ENCODE results near the gene FIG4. TPM values are rescaled to one million over a fixed set of nuclear protein-coding genes. Genes with fewer than 3 reads are reported as not detected.

The FIG4 gene
- total and polyA plus RNA-seq, 2 of the 13 experiments (the other 11 are each of a cell fraction or from before 2014, with no cell fraction given) = 5.5 to 7.9 TPM

DNA sequence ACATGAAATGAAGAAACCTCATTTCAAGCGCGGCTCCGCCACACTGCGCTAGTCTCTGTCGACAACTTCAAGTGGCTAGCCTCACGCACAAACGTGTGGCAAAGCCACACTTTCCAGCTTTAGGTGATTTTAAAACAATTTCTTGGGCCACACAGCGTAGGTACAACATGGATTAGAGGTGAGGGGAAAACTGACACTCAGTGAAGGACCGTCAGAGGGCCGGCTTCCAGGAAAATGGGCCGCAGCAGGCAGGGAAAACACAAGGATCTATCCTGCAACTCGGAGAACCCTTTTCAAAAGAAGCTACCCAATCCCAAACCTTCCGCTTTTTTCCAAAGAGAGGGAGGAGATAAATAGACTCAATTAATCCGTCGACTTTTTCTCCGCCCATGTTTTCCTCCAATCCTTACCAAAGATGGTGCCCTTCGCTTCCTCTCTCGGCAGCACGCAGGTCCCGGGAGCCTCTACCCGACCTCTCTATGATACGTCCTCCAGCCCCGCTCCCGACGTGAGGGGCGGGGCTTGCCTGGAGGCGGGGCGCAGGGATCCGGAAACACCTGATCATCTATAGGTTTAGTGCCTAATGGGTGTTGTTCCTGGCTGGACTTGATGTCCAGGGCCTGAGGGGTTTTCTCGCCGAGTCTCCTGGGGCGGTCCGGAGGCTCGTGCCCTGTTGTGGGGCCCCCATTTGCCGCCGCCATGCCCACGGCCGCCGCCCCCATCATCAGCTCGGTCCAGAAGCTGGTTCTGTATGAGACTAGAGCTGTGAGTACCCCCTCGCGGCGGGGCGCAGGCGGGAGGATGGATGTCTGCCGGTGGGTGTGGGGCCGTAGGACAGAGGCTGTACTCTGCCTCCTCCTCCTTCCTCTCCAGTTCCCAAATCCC is at the start of gene FIG4, which contains the start of gene AK9 (continued):
- TF ChIP-seq CBX5 (CRISPR knock-in tag; IDR thresholded peaks at IDR 0.05; ENCODE audit: borderline replicate concordance) = no peak
- peak; percentile 21; the same call in 1 of the 2 replicates for TF ChIP-seq SP5 (CRISPR knock-in tag; IDR thresholded peaks at IDR 0.05; ENCODE audit: borderline replicate concordance, low read depth)
- no peak for TF ChIP-seq SAFB2 (CRISPR knock-in tag; IDR thresholded peaks at IDR 0.05; ENCODE audit: borderline replicate concordance, low read depth)
- TF ChIP-seq MBD4 (IDR thresholded peaks at IDR 0.05; ENCODE audit: borderline replicate concordance, low read length) = no peak
- TF ChIP-seq, protein P1, sequence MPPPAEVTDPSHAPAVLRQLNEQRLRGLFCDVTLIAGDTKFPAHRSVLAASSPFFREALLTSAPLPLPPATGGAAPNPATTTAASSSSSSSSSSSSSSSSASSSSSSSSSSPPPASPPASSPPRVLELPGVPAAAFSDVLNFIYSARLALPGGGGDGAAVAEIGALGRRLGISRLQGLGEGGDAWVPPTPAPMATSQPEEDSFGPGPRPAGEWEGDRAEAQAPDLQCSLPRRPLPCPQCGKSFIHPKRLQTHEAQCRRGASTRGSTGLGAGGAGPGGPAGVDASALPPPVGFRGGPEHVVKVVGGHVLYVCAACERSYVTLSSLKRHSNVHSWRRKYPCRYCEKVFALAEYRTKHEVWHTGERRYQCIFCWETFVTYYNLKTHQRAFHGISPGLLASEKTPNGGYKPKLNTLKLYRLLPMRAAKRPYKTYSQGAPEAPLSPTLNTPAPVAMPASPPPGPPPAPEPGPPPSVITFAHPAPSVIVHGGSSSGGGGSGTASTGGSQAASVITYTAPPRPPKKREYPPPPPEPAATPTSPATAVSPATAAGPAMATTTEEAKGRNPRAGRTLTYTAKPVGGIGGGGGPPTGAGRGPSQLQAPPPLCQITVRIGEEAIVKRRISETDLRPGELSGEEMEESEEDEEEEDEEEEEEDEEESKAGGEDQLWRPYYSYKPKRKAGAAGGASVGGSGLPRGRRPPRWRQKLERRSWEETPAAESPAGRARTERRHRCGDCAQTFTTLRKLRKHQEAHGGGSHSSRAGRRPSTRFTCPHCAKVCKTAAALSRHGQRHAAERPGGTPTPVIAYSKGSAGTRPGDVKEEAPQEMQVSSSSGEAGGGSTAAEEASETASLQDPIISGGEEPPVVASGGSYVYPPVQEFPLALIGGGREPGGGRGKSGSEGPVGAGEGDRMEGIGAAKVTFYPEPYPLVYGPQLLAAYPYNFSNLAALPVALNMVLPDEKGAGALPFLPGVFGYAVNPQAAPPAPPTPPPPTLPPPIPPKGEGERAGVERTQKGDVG (CRISPR knock-in tag; IDR thresholded peaks at IDR 0.05; ENCODE audit: borderline replicate concordance) = no peak
- no peak for TF ChIP-seq ZNF256 (CRISPR knock-in tag; conservative IDR thresholded peaks at IDR 0.05)
- TF ChIP-seq RORA (CRISPR knock-in tag; IDR thresholded peaks at IDR 0.05) = no peak
- TF ChIP-seq ZBTB21 (CRISPR knock-in tag; IDR thresholded peaks at IDR 0.05) = 0 out of 2 replicates have a peak, but pooled peaks have one; percentile 19
- no peak for TF ChIP-seq ZNF235 (CRISPR knock-in tag; IDR thresholded peaks at IDR 0.05; ENCODE audit: borderline replicate concordance)
- no peak for TF ChIP-seq CHCHD3 (CRISPR knock-in tag; IDR thresholded peaks at IDR 0.05)
- no peak for TF ChIP-seq ETV6 (CRISPR knock-in tag; conservative IDR thresholded peaks at IDR 0.05)
- no peak for TF ChIP-seq ZNF564 (CRISPR knock-in tag; IDR thresholded peaks at IDR 0.05)
- TF ChIP-seq ZNF253 (CRISPR knock-in tag; IDR thresholded peaks at IDR 0.05; ENCODE audit: borderline replicate concordance) = no peak
- peak; percentile 20; the same call in 1 of the 2 replicates for TF ChIP-seq KDM2A (CRISPR knock-in tag; IDR thresholded peaks at IDR 0.05; ENCODE audit: borderline replicate concordance, low read depth)
- TF ChIP-seq GABPA (IDR thresholded peaks at IDR 0.05; ENCODE audit: low read depth, low read length) = peak; percentile 33; the same call in 1 of the 2 replicates
- TF ChIP-seq GABPA (CRISPR knock-in tag; IDR thresholded peaks at IDR 0.05; ENCODE audit: low read depth) = peak; percentile 79
- TF ChIP-seq MAF1 (CRISPR knock-in tag; IDR thresholded peaks at IDR 0.05; ENCODE audit: borderline replicate concordance) = no peak
- no peak for TF ChIP-seq ZNF17 (CRISPR knock-in tag; IDR thresholded peaks at IDR 0.05)
- no peak for TF ChIP-seq JARID2 (CRISPR knock-in tag; IDR thresholded peaks at IDR 0.05; ENCODE audit: insufficient replicate concordance)
- TF ChIP-seq RXRB (CRISPR knock-in tag; IDR thresholded peaks at IDR 0.05; ENCODE audit: borderline replicate concordance) = no peak
- TF ChIP-seq NFE2L2 (IDR thresholded peaks at IDR 0.05; ENCODE audit: low read length) = no peak
- TF ChIP-seq, protein P2, sequence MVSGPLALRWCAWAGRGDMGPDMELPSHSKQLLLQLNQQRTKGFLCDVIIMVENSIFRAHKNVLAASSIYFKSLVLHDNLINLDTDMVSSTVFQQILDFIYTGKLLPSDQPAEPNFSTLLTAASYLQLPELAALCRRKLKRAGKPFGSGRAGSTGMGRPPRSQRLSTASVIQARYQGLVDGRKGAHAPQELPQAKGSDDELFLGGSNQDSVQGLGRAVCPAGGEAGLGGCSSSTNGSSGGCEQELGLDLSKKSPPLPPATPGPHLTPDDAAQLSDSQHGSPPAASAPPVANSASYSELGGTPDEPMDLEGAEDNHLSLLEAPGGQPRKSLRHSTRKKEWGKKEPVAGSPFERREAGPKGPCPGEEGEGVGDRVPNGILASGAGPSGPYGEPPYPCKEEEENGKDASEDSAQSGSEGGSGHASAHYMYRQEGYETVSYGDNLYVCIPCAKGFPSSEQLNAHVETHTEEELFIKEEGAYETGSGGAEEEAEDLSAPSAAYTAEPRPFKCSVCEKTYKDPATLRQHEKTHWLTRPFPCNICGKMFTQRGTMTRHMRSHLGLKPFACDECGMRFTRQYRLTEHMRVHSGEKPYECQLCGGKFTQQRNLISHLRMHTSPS (CRISPR knock-in tag; IDR thresholded peaks at IDR 0.05; ENCODE audit: low read depth) = no peak
- no peak for TF ChIP-seq ZFP36L2 (CRISPR knock-in tag; IDR thresholded peaks at IDR 0.05)
- TF ChIP-seq ZNF776 (CRISPR knock-in tag; IDR thresholded peaks at IDR 0.05) = no peak
- no peak for TF ChIP-seq NKX3-1 (CRISPR knock-in tag; IDR thresholded peaks at IDR 0.05)
- TF ChIP-seq ZNF441 (CRISPR knock-in tag; IDR thresholded peaks at IDR 0.05; ENCODE audit: borderline replicate concordance) = no peak

Measured in HepG2 (cell line).